ENCODE data around the gene CYFIP1. TPM values are rescaled to one million over a fixed set of nuclear protein-coding genes. Genes with fewer than 3 reads are reported as not detected.

Gene CYFIP1
- total and polyA plus RNA-seq, 9 of the 15 experiments (the other 6 are each of a cell fraction or from before 2014, with no cell fraction given) = 3.8 to 59.8 (median 28.3) TPM

GRCh38 chr15:22995795-22996194 is 15.6 kb upstream of the CYFIP1 start:
- CTCF ChIA-PET (ENCODE audit: low intra/inter-chr PET ratio) = no interaction called here

More at GRCh38 chr15:22995795-22996194, 15.6 kb upstream of the CYFIP1 start:
- DNase-seq (ENCODE audit: extremely low read depth in 1 of 4, low spot score in 3 of 4) (no peak), ATAC-seq (no peak), FAIRE-seq (no peak)
- Histone ChIP-seq H3K27me3 (ENCODE audit: control insufficient read depth in 2 of 2, insufficient read depth in 2 of 2, low read length in 2 of 2) (no peaks in the 10 kb centered on the region), H3K79me2 (ENCODE audit: control insufficient read depth, insufficient read depth, low read length) (no peaks in the 10 kb centered on the region), H2AFZ (ENCODE audit: low read depth, low read length) (no peak overlapping the region), H3K9ac (ENCODE audit: insufficient read depth in 1 of 2, low read depth in 2 of 2, low read length in 2 of 2) (no peak overlapping the region), H3K4me1 (replicated peaks in 1 of 2; ENCODE audit: control insufficient read depth in 2 of 2, insufficient read depth in 2 of 2, low read length in 2 of 2) (no peaks in the 10 kb centered on the region), H3K4me2 (ENCODE audit: insufficient read depth, low read length) (no peak overlapping the region), H3K9me1 (ENCODE audit: control insufficient read depth, insufficient read depth, low read length) (no peaks in the 10 kb centered on the region), H4K20me1 (replicated peaks; ENCODE audit: control insufficient read depth, insufficient read depth, low read length) (no peaks in the 10 kb centered on the region), H3K9me3 (replicated peaks; ENCODE audit: control insufficient read depth, insufficient read depth, low read depth, low read length) (no peaks in the 10 kb centered on the region), H3K27ac (ENCODE audit: extremely low read depth, low read depth, low read length) (no peak overlapping the region), H3K36me3 (ENCODE audit: control insufficient read depth, insufficient read depth, low read length) (peaks cover 23% of the 10 kb centered on the region; the same call in 1 of the 3 replicates), H3K4me3 (no peak overlapping the region)
- in situ Hi-C loops (cut with MboI) = no loop called here
- BruUV-seq (replicated peaks) = no TSS peak
- TF ChIP-seq NFRKB (IDR thresholded peaks at IDR 0.05; ENCODE audit: low read depth) = no peak
- TF ChIP-seq TAL1 (IDR thresholded peaks at IDR 0.05) = no peak
- no peak for TF ChIP-seq ZBTB34 (CRISPR knock-in tag; IDR thresholded peaks at IDR 0.05)
- TF ChIP-seq ETV1 (tag; conservative IDR thresholded peaks at IDR 0.05; ENCODE audit: low read depth) = no peak
- TF ChIP-seq TBP (optimal IDR thresholded peaks at IDR 0.05; ENCODE audit: low read depth, low read length) = no peak
- no peak for TF ChIP-seq STAT6 (CRISPR knock-in tag; IDR thresholded peaks at IDR 0.05)
- 82% methylated on average over 7 of the region's 7 CpGs for WGBS (ENCODE audit: insufficient coverage, low coverage, missing lambda C conversion rate)
- POLR2A ChIA-PET = interaction anchor here (1.0 kb wide), 1 partner anchor 12 kb away, joined by 3 read pairs; no protein-coding TSS in a partner anchor
- intact Hi-C loops (cut with micrococcal nuclease) = no loop called here

All from K562 (cell line).